Measurements from ENCODE around the gene TMEM178B. TPM values are rescaled to one million over a fixed set of nuclear protein-coding genes. Genes with fewer than 3 reads are reported as not detected.

TMEM178B gene
- total and polyA plus RNA-seq, 10 of the 15 experiments (the other 5 are each of a cell fraction or from before 2014, with no cell fraction given): 0.01 to 1.1 (median 0.04) TPM; not detected in 2

- H3K4me1 ChIP-seq (ENCODE audit: control insufficient read depth, insufficient read depth, low read length): no peaks in the 10 kb centered on the region
- ChIA-PET RAD21 (ENCODE audit: unreplicated experiment) (no interaction called here), CTCF (no interaction called here), SMC1A (ENCODE audit: uncharacterized antibody, unreplicated experiment) (no interaction called here), POLR2A (no interaction called here)
- no peak overlapping the region for H3K4me2 ChIP-seq (ENCODE audit: control insufficient read depth, insufficient read depth)
- BruUV-seq (replicated peaks): no TSS peak
- ATAC-seq (no peak), FAIRE-seq (no peak), DNase-seq (ENCODE audit: low read depth, low spot score) (no peak)
- no peak overlapping the region for H2AFZ ChIP-seq (ENCODE audit: control insufficient read depth, low read depth, low read length)
- no peak overlapping the region for H3K27ac ChIP-seq (ENCODE audit: control insufficient read depth, insufficient read depth)
- WGBS (ENCODE audit: insufficient coverage, insufficient replicate concordance, low lambda C conversion rate, missing lambda C conversion rate): 14% methylated on average over 2 of the region's 2 CpGs
- no peaks in the 10 kb centered on the region; the same call in 2 of the 3 replicates for H3K9me3 ChIP-seq (replicated peaks; ENCODE audit: control insufficient read depth, insufficient read depth, low read length)
- H3K9ac ChIP-seq (ENCODE audit: control insufficient read depth, insufficient read depth, low read length): no peak overlapping the region
- H3K4me3 ChIP-seq: no peak overlapping the region
- intact Hi-C loops (cut with micrococcal nuclease; ENCODE audit: unreplicated experiment): no loop called here
- no peaks in the 10 kb centered on the region for H3K27me3 ChIP-seq (replicated peaks in 1 of 2; ENCODE audit: control insufficient read depth in 2 of 2, insufficient read depth in 2 of 2, low read length in 1 of 2)
- in situ Hi-C loops (cut with MboI): no loop called here
- H3K79me2 ChIP-seq (ENCODE audit: control insufficient read depth, insufficient read depth, low read length): no peaks in the 10 kb centered on the region
- no peaks in the 10 kb centered on the region for H4K20me1 ChIP-seq (ENCODE audit: control insufficient read depth, insufficient read depth)
- no peaks in the 10 kb centered on the region for H3K36me3 ChIP-seq (ENCODE audit: control insufficient read depth in 2 of 2, insufficient read depth in 2 of 2, low read length in 1 of 2)
- TF ChIP-seq NFXL1 (IDR thresholded peaks at IDR 0.05; ENCODE audit: borderline replicate concordance): no peak
- TF ChIP-seq SMAD5 (IDR thresholded peaks at IDR 0.05; ENCODE audit: low read depth): no peak
- TF ChIP-seq BRCA1 (IDR thresholded peaks at IDR 0.05; ENCODE audit: low read depth, low read length): no peak
- TF ChIP-seq SUPT20H (IDR thresholded peaks at IDR 0.05; ENCODE audit: borderline replicate concordance, control insufficient read depth, low read depth, low read length): no peak
Measured at GRCh38 chr7:141272417-141272816, 198.6 kb downstream of the TMEM178B start.

GRCh38 chr7:141275350-141275749 lies 201.5 kb downstream of the TMEM178B start:
- FAIRE-seq (no peak), DNase-seq (ENCODE audit: low read depth, low spot score) (no peak), ATAC-seq (no peak)
- ChIA-PET POLR2A (no interaction called here), CTCF (interaction anchor here (1.5 kb wide), 1 partner anchor 258 kb away, joined by 5 read pairs; no protein-coding TSS in a partner anchor), RAD21 (ENCODE audit: unreplicated experiment) (no interaction called here), SMC1A (ENCODE audit: uncharacterized antibody, unreplicated experiment) (no interaction called here)
- no peak overlapping the region for H3K27ac ChIP-seq (ENCODE audit: control insufficient read depth, insufficient read depth)
- intact Hi-C loops (cut with micrococcal nuclease; ENCODE audit: unreplicated experiment): no loop called here
- no peaks in the 10 kb centered on the region for H3K4me1 ChIP-seq (ENCODE audit: control insufficient read depth, insufficient read depth, low read length)
- 0% methylated on average over 2 of the region's 2 CpGs for WGBS (ENCODE audit: insufficient coverage, insufficient replicate concordance, low lambda C conversion rate, missing lambda C conversion rate)
- no peaks in the 10 kb centered on the region for H3K27me3 ChIP-seq (replicated peaks in 1 of 2; ENCODE audit: control insufficient read depth in 2 of 2, insufficient read depth in 2 of 2, low read length in 1 of 2)
- H3K9ac ChIP-seq (ENCODE audit: control insufficient read depth, insufficient read depth, low read length): no peak overlapping the region
- BruUV-seq (replicated peaks): no TSS peak
- H3K9me3 ChIP-seq (replicated peaks; ENCODE audit: control insufficient read depth, insufficient read depth, low read length): no peaks in the 10 kb centered on the region; the same call in 2 of the 3 replicates
- H3K79me2 ChIP-seq (ENCODE audit: control insufficient read depth, insufficient read depth, low read length): no peaks in the 10 kb centered on the region
- H3K4me3 ChIP-seq: no peak overlapping the region
- H3K4me2 ChIP-seq (ENCODE audit: control insufficient read depth, insufficient read depth): no peak overlapping the region
- in situ Hi-C loops (cut with MboI): no loop called here
- H3K36me3 ChIP-seq (ENCODE audit: control insufficient read depth in 2 of 2, insufficient read depth in 2 of 2, low read length in 1 of 2): no peaks in the 10 kb centered on the region
- no peaks in the 10 kb centered on the region for H4K20me1 ChIP-seq (ENCODE audit: control insufficient read depth, insufficient read depth)
- H2AFZ ChIP-seq (ENCODE audit: control insufficient read depth, low read depth, low read length): no peak overlapping the region
- TF ChIP-seq ZNF687 (IDR thresholded peaks at IDR 0.05) (no peak), ATF2 (IDR thresholded peaks at IDR 0.05; ENCODE audit: low read length) (no peak), IRF3 (IDR thresholded peaks at IDR 0.05) (no peak)

Measured in GM12878 (cell line).